HG03280 (cell line): ENCODE results near the gene FAM72D.
"Not testable (repeated sequence)": the region's sequence is repeated elsewhere in the genome, so short reads cannot be mapped to it uniquely, and the experiment has no call there.

Source experiments
- ATAC-seq: cut with Tn5 transposase; IDR thresholded peaks from one replicate; pipeline ENCODE4 v1.9.1; 2021; ENCODE audit warnings: mild to moderate bottlenecking, moderate library complexity; ENCODE audit not compliant: unreplicated experiment

FAM72D gene

DNA sequence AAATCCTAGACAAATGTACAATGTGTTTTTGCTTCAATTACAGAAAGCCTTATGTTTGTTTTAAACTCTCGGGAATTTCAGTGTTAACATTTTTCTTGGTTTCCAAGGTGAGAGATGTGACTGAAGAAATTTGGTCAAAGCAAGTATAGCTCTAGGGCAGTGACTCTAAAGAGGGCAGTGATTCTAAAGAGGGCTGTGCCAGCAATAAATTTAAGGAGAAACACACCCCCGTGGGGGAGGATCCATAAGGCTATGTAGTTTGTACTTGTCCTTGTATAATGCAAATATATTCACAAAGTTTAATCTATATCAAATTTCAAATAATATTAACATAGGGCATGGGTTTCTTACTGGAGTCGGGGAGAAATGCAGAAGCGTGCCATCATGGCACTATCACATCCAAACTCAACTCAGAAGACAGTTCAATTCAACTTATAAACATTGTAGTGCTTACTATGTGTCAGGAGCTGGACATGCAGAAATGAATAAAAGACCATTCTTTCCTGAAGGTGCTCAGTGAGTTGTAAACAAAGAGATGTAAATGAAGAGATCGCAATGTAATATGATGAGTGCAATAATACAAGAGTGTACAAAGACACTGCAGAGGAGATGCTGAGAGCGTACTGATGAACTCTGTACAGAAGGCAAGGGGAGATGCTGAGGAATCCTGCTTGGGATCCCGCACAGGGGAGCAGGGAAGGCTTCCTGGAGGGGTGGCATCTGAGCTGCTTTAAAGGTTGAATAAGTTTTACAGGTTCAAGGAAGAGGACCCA is 13.1 kb upstream of the FAM72D start:
- not testable (repeated sequence) for ATAC-seq

DNA sequence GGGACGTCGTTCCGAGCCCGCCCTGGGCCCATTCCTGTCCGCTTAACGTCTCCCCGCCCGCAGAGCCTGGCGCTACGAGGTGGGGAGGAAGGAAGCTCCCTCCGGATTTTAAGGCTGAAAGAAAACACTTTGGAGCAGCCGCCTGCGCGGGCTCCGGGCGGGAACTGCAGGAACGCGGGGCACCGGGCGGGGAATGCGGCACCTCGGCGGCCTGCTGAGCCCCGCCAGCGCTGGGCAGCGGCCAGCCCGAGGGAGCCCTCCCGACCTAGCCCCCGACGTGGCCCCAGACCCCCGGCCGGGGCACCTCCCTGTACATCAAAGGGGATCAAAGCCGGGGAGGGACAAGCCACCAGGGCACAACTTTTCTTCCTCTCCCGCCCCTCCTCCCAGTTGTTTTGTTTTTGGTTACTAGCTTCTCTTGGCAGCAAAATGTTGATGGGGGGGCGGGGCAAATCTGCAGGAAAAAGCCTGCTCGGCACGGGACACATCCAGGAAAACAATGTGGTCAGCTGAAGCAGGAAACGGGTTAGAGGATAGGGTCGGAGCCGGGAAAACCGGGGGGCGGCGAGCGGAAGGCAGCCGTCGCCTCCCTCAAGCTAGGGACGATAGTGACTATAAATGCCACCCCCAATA is 2.1 kb upstream of the FAM72D start:
- ATAC-seq, result not testable (repeated sequence)

GRCh38 chr1:145094655-145095211 is 1.0 kb upstream of the FAM72D start:
- peak; percentile 1 for ATAC-seq

DNA sequence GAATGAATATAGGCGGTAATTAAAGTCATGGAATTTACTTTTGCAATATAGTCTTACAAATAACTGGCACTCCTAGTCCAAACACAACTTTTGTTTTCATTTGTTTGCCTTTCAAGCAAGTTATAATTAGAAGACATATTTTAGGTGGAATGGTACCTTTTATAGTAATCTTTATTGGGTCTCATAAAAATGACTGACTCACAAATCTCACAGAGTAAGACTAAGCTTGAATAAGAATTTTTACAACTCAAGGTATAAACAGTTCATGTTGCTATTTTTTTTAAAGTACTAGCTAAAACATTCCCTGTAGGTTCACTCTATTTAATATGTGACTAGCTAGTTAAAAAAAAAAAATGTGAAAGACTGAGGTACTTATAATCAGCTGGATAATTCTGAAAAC is 6.0 kb downstream of the FAM72D start:
- not testable (repeated sequence) for ATAC-seq

GRCh38 chr1:145103294-145103693 is 7.5 kb downstream of the FAM72D start:
- not testable (repeated sequence) for ATAC-seq

DNA sequence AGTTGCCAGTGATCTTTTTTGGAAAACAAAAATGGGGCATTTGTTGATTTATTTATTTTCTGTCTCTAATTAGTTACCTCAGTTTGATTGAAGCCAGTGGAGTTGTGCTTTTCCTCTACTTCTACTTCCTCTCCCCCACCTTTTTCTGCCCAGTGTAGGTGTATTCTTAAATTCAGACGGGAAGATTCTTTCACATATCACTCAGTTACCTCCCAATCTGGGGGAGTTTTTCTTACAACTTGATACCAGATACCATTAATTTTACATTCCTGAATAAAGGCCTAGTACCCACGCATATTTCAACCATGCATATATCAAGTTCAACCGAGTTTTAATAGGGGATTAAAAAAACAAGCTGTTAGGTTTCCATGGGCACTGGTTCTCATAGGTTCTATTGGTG is 15.9 kb downstream of the FAM72D start:
- not testable (repeated sequence) for ATAC-seq

- not testable (repeated sequence) for ATAC-seq
Observed at GRCh38 chr1:145112703-145113102, 16.9 kb downstream of the FAM72D start.

GRCh38 chr1:145114560-145115057 is 18.8 kb downstream of the FAM72D start:
- ATAC-seq, result not testable (repeated sequence)

- ATAC-seq, result not testable (repeated sequence)
Observed at GRCh38 chr1:145115587-145116493, 20.1 kb downstream of the FAM72D start.

DNA sequence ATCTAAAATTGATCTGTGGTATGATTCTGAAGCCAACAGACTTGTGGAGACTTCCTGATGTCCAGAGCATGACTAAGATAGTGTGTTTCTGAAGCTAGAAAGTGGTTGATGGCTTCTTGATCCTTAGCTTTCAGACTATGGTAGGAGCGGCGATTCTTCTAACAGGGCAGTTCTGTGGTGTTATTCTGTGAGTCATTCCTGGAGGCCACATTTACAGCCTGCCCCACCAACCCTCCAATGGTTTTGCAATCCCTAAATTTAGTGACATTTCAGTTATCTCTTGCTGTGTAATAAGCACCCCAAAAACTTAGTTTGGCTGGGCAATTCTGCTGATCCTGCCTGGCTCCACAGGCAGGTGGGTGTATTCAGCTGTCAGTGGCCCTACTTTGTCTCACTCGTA is 24.1 kb downstream of the FAM72D start:
- not testable (repeated sequence) for ATAC-seq

DNA sequence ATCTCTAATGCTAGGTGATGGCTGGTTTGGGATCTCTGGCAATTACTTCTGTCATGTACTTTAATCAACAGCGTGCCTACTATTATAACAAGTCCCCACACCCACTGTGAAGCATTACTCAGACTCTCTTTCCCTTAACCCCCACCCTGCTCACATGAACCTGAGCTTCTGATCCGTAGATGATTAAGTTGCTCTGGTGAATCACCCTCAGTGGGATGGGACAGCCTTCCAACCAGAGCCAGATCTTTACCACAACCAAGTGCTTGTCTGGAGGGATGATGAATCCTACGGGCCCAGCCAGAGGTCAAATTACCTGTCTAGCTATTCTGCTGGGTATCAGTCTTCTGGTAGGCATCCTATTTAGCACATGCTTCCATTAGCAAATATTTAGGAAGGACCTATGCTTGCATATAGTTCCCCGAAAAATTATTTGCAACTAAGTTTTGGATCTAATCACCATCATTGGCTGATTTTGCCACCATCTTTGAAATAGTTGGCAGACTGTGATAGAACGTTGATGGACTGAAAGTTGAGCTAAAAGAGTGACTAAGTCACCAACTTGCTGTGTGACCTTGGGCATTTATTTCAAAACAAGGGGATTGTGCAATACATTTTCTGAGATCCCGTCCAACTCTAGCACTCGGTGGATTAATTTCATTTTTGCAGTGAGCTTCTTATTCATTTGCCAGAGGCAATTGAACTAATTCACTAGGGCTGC is 26.7 kb downstream of the FAM72D start:
- not testable (repeated sequence) for ATAC-seq

DNA sequence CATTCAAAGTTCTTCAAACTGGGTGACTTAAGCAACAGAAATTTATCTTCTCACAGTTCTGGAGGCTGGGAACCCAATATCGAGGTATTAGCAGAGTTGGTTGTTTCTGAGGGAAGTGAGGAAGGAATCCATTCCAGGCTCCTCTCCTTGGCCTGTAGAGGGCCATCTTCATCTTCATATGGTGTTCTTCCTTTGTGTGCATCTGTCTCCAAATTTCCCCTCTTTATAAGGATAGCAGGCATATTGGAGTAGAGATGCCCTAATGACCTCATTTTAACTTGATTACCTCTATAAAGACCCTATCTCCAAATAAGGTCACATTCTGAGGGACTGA is 27.3 kb downstream of the FAM72D start:
- ATAC-seq, result not testable (repeated sequence)

DNA sequence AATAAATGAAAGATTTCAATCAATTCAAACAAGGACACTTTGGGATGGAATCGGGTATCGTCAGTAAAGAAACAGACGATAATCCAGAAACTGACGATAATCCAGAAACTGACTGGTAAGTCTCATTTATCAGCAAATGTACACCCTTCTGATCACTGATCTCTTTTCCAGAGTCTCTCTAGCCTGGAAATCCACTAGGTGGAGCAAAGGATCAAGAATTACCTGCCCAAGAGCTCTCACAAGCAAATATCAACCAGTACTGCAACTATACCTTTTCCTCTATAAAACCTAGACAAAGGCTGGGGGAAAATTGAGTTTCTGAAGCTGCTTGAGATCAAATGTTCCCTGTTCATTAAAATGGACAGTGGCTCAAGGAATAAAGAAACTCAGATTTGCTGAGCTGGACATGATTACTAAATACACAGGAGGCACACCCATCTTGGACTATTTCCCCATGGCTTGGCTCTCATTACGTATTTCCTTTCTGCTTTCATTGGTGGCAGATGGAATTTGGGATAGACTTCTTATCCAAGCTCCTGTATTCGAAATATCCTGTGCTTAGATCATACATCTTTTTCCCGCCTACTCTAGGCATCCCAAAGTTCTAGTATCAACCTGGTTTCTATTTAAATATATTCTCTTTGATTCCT is 28.3 kb downstream of the FAM72D start:
- ATAC-seq, result not testable (repeated sequence)

- not testable (repeated sequence) for ATAC-seq
Observed at GRCh38 chr1:145125112-145125511, 29.3 kb downstream of the FAM72D start.

GRCh38 chr1:145127144-145127543 is 31.4 kb downstream of the FAM72D start:
- ATAC-seq, result not testable (repeated sequence)

DNA sequence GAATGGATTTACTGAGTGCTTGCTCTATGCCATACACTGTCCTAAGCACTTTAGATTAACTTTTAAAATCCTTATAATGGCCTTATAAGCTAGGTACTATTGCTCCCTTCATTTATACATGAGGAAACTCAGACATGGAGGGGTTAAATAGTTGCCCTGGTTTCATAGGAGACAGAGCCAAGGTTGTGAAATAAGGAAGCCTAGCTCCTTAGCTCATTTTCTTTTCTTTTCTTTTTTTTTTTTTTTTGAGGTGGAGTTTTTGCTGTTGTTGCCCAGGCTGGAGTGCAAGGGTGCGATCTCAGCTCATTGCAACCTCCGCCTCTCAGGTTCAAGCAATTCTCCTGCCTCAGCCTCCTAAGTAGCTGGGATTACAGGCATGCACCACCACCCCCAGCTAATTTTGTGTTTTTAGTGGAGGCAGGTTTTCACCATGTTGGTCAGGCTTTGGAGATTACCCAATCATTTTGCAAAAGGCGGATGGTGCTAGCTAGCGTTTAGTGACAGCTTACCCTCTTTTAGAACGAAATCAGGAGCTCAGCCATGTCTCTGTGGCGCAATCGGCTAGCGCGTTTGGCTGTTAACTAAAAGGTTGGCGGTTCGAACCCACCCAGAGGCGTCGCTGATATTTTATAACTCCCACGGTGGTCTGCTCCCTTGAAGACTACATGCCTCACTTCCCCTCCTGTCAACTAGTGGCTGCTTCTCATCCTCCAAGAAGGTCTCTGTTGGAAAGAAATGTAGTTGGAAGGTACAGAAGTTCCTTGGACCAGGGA is 33.1 kb downstream of the FAM72D start:
- ATAC-seq, result not testable (repeated sequence)

- not testable (repeated sequence) for ATAC-seq
Observed at GRCh38 chr1:145134476-145134875, 38.7 kb downstream of the FAM72D start.

- ATAC-seq, result not testable (repeated sequence)
Observed at GRCh38 chr1:145140549-145140948, 44.8 kb downstream of the FAM72D start.
